Mesendoderm (in vitro differentiated cells): ENCODE results near the gene GATA1.
"Not testable (repeated sequence)": the region's sequence is repeated elsewhere in the genome, so short reads cannot be mapped to it uniquely, and the experiment has no call there.

Experiments
- DNase-seq: peaks from one replicate; pipeline ENCODE4 v3.0.0; 2013
- H2AK5ac ChIP-seq: 2 replicates; pipeline ENCODE4 v1.6.1; 2013; ENCODE audit warnings: low read length, inconsistent platforms
- H2BK120ac ChIP-seq: 2 replicates; pipeline ENCODE4 v1.6.1; 2013; ENCODE audit warnings: low read depth, mild to moderate bottlenecking, low read length, moderate library complexity, mixed read lengths
- H2BK15ac ChIP-seq: replicated peaks from 2 replicates; pipeline ENCODE4 v1.6.1; 2013; ENCODE audit warnings: low read depth, mild to moderate bottlenecking, moderate library complexity
- H2BK5ac ChIP-seq: 2 replicates; pipeline ENCODE4 v1.6.1; 2013; ENCODE audit warnings: low read length, inconsistent platforms
- H3K18ac ChIP-seq: 2 replicates; pipeline ENCODE4 v1.6.1; 2013; ENCODE audit warnings: mild to moderate bottlenecking, low read length, mixed read lengths
- H3K23ac ChIP-seq: one replicate; pipeline ENCODE4 v1.6.1; 2013; ENCODE audit warnings: low read length
- H3K27ac ChIP-seq: 2 replicates; pipeline ENCODE4 v1.5.1; 2013; ENCODE audit warnings: low read depth, mild to moderate bottlenecking, inconsistent platforms, low read length, moderate library complexity
- H3K27me3 ChIP-seq: 2 replicates; pipeline ENCODE4 v1.6.1; 2013; ENCODE audit warnings: low read length, control low read depth, mild to moderate bottlenecking, inconsistent platforms; ENCODE audit not compliant: insufficient read depth, poor library complexity
- H3K36me3 ChIP-seq: 2 replicates; pipeline ENCODE4 v1.6.1; 2013; ENCODE audit warnings: low read length, inconsistent platforms; ENCODE audit not compliant: control insufficient read depth, insufficient read depth
- H3K4ac ChIP-seq: one replicate; pipeline ENCODE4 v1.6.1; 2013; ENCODE audit warnings: low read depth, mild to moderate bottlenecking, low read length, moderate library complexity
- H3K4me1 ChIP-seq: 2 replicates; pipeline ENCODE4 v1.6.1; 2013; ENCODE audit warnings: low read depth, low read length, inconsistent platforms; ENCODE audit not compliant: control insufficient read depth
- H3K4me2 ChIP-seq: 2 replicates; pipeline ENCODE4 v1.6.1; 2013; ENCODE audit warnings: low read length
- H3K4me3 ChIP-seq: 2 replicates; pipeline ENCODE4 v1.5.1; 2013; ENCODE audit warnings: mild to moderate bottlenecking, low read length
- H3K56ac ChIP-seq: one replicate; pipeline ENCODE4 v1.6.1; 2013; ENCODE audit warnings: low read length
- H3K79me1 ChIP-seq: 2 replicates; pipeline ENCODE4 v1.6.1; 2013; ENCODE audit warnings: low read length, inconsistent platforms
- H3K79me2 ChIP-seq: 2 replicates; pipeline ENCODE4 v1.6.1; 2013; ENCODE audit warnings: mild to moderate bottlenecking, low read length; ENCODE audit not compliant: control insufficient read depth, insufficient read depth
- H3K9ac ChIP-seq: 2 replicates; pipeline ENCODE4 v1.6.1; 2013; ENCODE audit warnings: low read length, inconsistent platforms
- H4K5ac ChIP-seq: one replicate; pipeline ENCODE4 v1.6.1; 2013; ENCODE audit warnings: low read length
- H4K8ac ChIP-seq: one replicate; pipeline ENCODE4 v1.6.1; 2013; ENCODE audit warnings: low read depth, mild to moderate bottlenecking, control low read depth, low read length, moderate library complexity
- WGBS: extraction: QIAGEN DNeasy Blood & Tissue Kit; methylation state at CpG from one replicate; pipeline ENCODE4 v1.1.7; 2013; ENCODE audit warnings: low lambda C conversion rate, missing lambda C conversion rate; ENCODE audit not compliant: insufficient coverage; ENCODE audit errors: extremely low coverage; 5-methylcytosine and 5-hydroxymethylcytosine counted together

The GATA1 gene

DNA sequence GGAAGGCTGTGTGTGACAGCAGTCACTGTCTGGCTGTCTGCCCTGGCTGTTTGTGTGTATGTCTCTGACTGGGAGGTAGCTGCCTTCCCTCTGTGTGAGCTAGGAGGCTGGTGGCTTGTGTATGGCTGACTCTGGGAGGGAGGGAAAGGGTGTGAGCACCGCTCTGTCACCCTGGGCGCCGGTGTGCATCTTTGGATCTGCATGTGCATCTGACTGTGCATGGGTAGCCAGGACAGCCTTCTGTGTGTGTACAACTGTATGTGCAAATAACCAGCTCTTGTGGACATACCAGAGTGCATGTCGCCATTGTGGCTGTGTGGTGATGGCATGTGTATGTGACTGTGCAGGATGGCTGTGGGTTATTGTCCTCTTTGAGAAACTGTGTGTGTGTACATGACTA lies 32.5 kb downstream of the GATA1 start:
- DNase-seq: no peak
- Histone ChIP-seq H3K56ac (no peak overlapping the region), H3K79me2 (no peaks in the 10 kb centered on the region), H3K9ac (no peak overlapping the region), H2BK5ac (no peak overlapping the region), H3K4me3 (no peak overlapping the region), H3K27ac (no peak overlapping the region), H3K79me1 (no peaks in the 10 kb centered on the region), H3K4ac (no peak overlapping the region), H2BK120ac (no peak overlapping the region), H4K5ac (no peak overlapping the region), H2AK5ac (no peak overlapping the region), H3K4me1 (no peaks in the 10 kb centered on the region), H3K18ac (no peak overlapping the region), H3K27me3 (no peaks in the 10 kb centered on the region), H3K36me3 (no peaks in the 10 kb centered on the region), H4K8ac (no peak overlapping the region), H2BK15ac (no peak overlapping the region), H3K4me2 (no peak overlapping the region), H3K23ac (no peak overlapping the region)
- no CpG with 5 or more reads among the region's 4 CpGs for WGBS

GRCh38 chrX:48819394-48819793 lies 33.0 kb downstream of the GATA1 start:
- not testable (repeated sequence) for H3K4me2 ChIP-seq, DNase-seq, H3K4me1 ChIP-seq, H3K56ac ChIP-seq, H2BK120ac ChIP-seq, H3K18ac ChIP-seq, H3K23ac ChIP-seq, H2BK5ac ChIP-seq, H3K4ac ChIP-seq, H2AK5ac ChIP-seq, H3K9ac ChIP-seq, H3K36me3 ChIP-seq, H3K27ac ChIP-seq, H3K4me3 ChIP-seq, H3K79me1 ChIP-seq, H3K27me3 ChIP-seq, H3K79me2 ChIP-seq, H2BK15ac ChIP-seq, H4K5ac ChIP-seq, H4K8ac ChIP-seq
- WGBS: no CpG with 5 or more reads among the region's 9 CpGs

DNA sequence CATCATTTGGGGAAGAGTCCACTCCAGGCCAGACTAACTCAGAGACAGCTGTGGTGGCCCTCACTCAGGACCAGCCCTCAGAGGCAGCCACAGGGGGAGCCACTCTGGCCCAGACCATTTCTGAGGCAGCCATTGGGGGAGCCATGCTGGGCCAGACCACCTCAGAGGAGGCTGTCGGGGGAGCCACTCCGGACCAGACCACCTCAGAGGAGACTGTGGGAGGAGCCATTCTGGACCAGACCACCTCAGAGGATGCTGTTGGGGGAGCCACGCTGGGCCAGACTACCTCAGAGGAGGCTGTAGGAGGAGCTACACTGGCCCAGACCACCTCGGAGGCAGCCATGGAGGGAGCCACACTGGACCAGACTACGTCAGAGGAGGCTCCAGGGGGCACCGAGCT lies 36.7 kb downstream of the GATA1 start:
- no peak overlapping the region for H4K5ac ChIP-seq
- H3K4me2 ChIP-seq: no peak overlapping the region
- no peaks in the 10 kb centered on the region for H3K79me2 ChIP-seq
- no peak overlapping the region for H3K23ac ChIP-seq
- H2BK120ac ChIP-seq: no peak overlapping the region
- H3K27me3 ChIP-seq: no peaks in the 10 kb centered on the region
- H4K8ac ChIP-seq: no peak overlapping the region
- no CpG with 5 or more reads among the region's 6 CpGs for whole genome bisulfite sequencing
- no peak overlapping the region for H2AK5ac ChIP-seq
- H3K4me1 ChIP-seq: no peaks in the 10 kb centered on the region
- no peak overlapping the region for H2BK5ac ChIP-seq
- DNase-seq: peak; percentile 28
- no peaks in the 10 kb centered on the region for H3K36me3 ChIP-seq
- H3K9ac ChIP-seq: no peak overlapping the region
- H3K27ac ChIP-seq: no peak overlapping the region
- H3K56ac ChIP-seq: no peak overlapping the region
- no peak overlapping the region for H3K18ac ChIP-seq
- no peak overlapping the region for H3K4ac ChIP-seq
- H3K4me3 ChIP-seq: no peak overlapping the region
- H2BK15ac ChIP-seq: no peak overlapping the region
- H3K79me1 ChIP-seq: no peaks in the 10 kb centered on the region

DNA sequence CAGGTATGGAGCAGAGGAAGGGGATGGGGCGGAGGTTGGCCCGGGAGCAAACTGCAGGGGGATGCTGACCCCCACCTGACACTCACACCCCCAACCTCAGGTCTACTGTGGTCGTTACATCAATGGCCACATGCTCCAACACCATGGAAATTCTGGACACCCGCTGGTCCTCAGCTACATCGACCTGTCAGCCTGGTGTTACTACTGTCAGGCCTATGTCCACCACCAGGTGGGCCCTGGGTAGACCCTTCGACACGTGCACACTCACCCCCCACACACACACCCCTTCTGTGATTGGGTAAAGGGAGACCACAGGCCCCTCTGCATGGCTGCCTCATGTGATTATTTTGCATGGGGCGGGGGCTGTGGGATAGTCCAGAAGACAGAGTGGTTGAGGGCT lies 37.7 kb downstream of the GATA1 start:
- Histone ChIP-seq H3K79me1 (no peaks in the 10 kb centered on the region), H3K9ac (no peak overlapping the region), H4K8ac (no peak overlapping the region), H2BK15ac (no peak overlapping the region), H2AK5ac (no peak overlapping the region), H3K27me3 (no peaks in the 10 kb centered on the region), H3K18ac (no peak overlapping the region), H3K4me3 (no peak overlapping the region), H3K23ac (no peak overlapping the region), H3K79me2 (no peaks in the 10 kb centered on the region), H4K5ac (no peak overlapping the region), H2BK120ac (no peak overlapping the region), H3K36me3 (no peaks in the 10 kb centered on the region), H2BK5ac (no peak overlapping the region), H3K4me1 (no peaks in the 10 kb centered on the region), H3K4me2 (no peak overlapping the region), H3K27ac (no peak overlapping the region), H3K56ac (no peak overlapping the region), H3K4ac (no peak overlapping the region)
- no CpG with 5 or more reads among the region's 8 CpGs for WGBS
- no peak for DNase-seq

GRCh38 chrX:48826135-48826875 lies 39.9 kb downstream of the GATA1 start, which contains the start of gene ERAS:
Gene ERAS (plus strand): TSS chrX:48826513. CDS start chrX:48829124, 2,611 bp downstream.
- no peak within 1 kb of the TSS for H4K5ac ChIP-seq
- no peak within 1 kb of the TSS for H3K23ac ChIP-seq
- no peak within 1 kb of the TSS for H3K27ac ChIP-seq
- H4K8ac ChIP-seq: no peak within 1 kb of the TSS
- H3K79me1 ChIP-seq: no peaks in the 10 kb centered on the region
- no peaks in the 10 kb centered on the region for H3K36me3 ChIP-seq
- H3K27me3 ChIP-seq: no peaks in the 10 kb centered on the region
- no peak within 1 kb of the TSS for H2BK15ac ChIP-seq
- no CpG with 5 or more reads among the region's 67 CpGs for WGBS
- DNase-seq: no peak
- H2BK120ac ChIP-seq: no peak within 1 kb of the TSS
- H3K56ac ChIP-seq: no peak within 1 kb of the TSS
- H3K79me2 ChIP-seq: no peaks in the 10 kb centered on the region
- no peak within 1 kb of the TSS for H3K4me2 ChIP-seq
- H3K18ac ChIP-seq: no peak within 1 kb of the TSS
- no peak within 1 kb of the TSS for H2AK5ac ChIP-seq
- H2BK5ac ChIP-seq: no peak within 1 kb of the TSS
- H3K4ac ChIP-seq: no peak within 1 kb of the TSS
- H3K9ac ChIP-seq: no peak within 1 kb of the TSS
- H3K4me3 ChIP-seq: no peak within 1 kb of the TSS
- H3K4me1 ChIP-seq: no peaks in the 10 kb centered on the region
